Measurements from ENCODE around the gene BCO1. TPM values are rescaled to one million over a fixed set of nuclear protein-coding genes. Genes with fewer than 3 reads are reported as not detected.

Gene BCO1
- total RNA-seq, 1 donor from 2014 or later: not detected

GRCh38 chr16:81275795-81276194 is 37.3 kb downstream of the BCO1 start:
- H3K4me1 Mint-ChIP-seq: no peaks in the 10 kb centered on the region
- no peaks in the 10 kb centered on the region for H3K36me3 Mint-ChIP-seq (ENCODE audit: low read depth)
- ATAC-seq (ENCODE audit: low read depth) (no peak), DNase-seq (no peak)
- peaks cover 2% of the 10 kb centered on the region for H3K27me3 Mint-ChIP-seq
- no peak for TF ChIP-seq CTCF (IDR thresholded peaks at IDR 0.05)
- intact Hi-C loops (cut with micrococcal nuclease): no loop called here
- POLR2A ChIA-PET: no interaction called here
- CTCF ChIA-PET: no interaction called here
- no peak overlapping the region for H3K4me3 Mint-ChIP-seq
- no peaks in the 10 kb centered on the region for H3K9me3 Mint-ChIP-seq
- H3K27ac Mint-ChIP-seq: no peak overlapping the region

GRCh38 chr16:81276323-81276722 is 37.8 kb downstream of the BCO1 start:
- ATAC-seq (ENCODE audit: low read depth) (no peak), DNase-seq (no peak)
- Mint-ChIP-seq H3K27ac (no peak overlapping the region), H3K4me1 (no peaks in the 10 kb centered on the region), H3K9me3 (no peaks in the 10 kb centered on the region), H3K36me3 (ENCODE audit: low read depth) (no peaks in the 10 kb centered on the region), H3K4me3 (no peak overlapping the region), H3K27me3 (peaks cover 2% of the 10 kb centered on the region)
- intact Hi-C loops (cut with micrococcal nuclease): no loop called here
- ChIA-PET CTCF (no interaction called here), POLR2A (no interaction called here)
- TF ChIP-seq CTCF (IDR thresholded peaks at IDR 0.05): no peak

GRCh38 chr16:81277541-81278080 is 39.1 kb downstream of the BCO1 start:
- no peaks in the 10 kb centered on the region for H3K9me3 Mint-ChIP-seq
- no peak for TF ChIP-seq CTCF (IDR thresholded peaks at IDR 0.05)
- ChIA-PET CTCF (no interaction called here), POLR2A (no interaction called here)
- DNase-seq (no peak), ATAC-seq (ENCODE audit: low read depth) (no peak)
- no peak overlapping the region for H3K27ac Mint-ChIP-seq
- H3K27me3 Mint-ChIP-seq: peaks cover 2% of the 10 kb centered on the region
- no peak overlapping the region for H3K4me3 Mint-ChIP-seq
- H3K36me3 Mint-ChIP-seq (ENCODE audit: low read depth): no peaks in the 10 kb centered on the region
- H3K4me1 Mint-ChIP-seq: no peaks in the 10 kb centered on the region
- intact Hi-C loops (cut with micrococcal nuclease): no loop called here

- ATAC-seq (ENCODE audit: low read depth) (no peak), DNase-seq (no peak)
- ChIA-PET POLR2A (no interaction called here), CTCF (no interaction called here)
- no peaks in the 10 kb centered on the region for H3K4me1 Mint-ChIP-seq
- H3K27ac Mint-ChIP-seq: no peak overlapping the region
- no peak overlapping the region for H3K4me3 Mint-ChIP-seq
- H3K36me3 Mint-ChIP-seq (ENCODE audit: low read depth): no peaks in the 10 kb centered on the region
- no peaks in the 10 kb centered on the region for H3K9me3 Mint-ChIP-seq
- H3K27me3 Mint-ChIP-seq: peaks cover 2% of the 10 kb centered on the region
- no peak for TF ChIP-seq CTCF (IDR thresholded peaks at IDR 0.05)
- intact Hi-C loops (cut with micrococcal nuclease): no loop called here
Observed at GRCh38 chr16:81278526-81278925, 40.0 kb downstream of the BCO1 start.

- intact Hi-C loops (cut with micrococcal nuclease): no loop called here
- CTCF ChIA-PET: no interaction called here
Observed at GRCh38 chr16:81279392-81279791, 40.9 kb downstream of the BCO1 start.

More at GRCh38 chr16:81279392-81279791, 40.9 kb downstream of the BCO1 start:
- Mint-ChIP-seq H3K27ac (no peak overlapping the region), H3K4me3 (no peak overlapping the region), H3K27me3 (peaks cover 2% of the 10 kb centered on the region), H3K4me1 (no peaks in the 10 kb centered on the region), H3K9me3 (no peaks in the 10 kb centered on the region), H3K36me3 (ENCODE audit: low read depth) (no peaks in the 10 kb centered on the region)
- no peak for ATAC-seq (ENCODE audit: low read depth)
- POLR2A ChIA-PET: no interaction called here
- DNase-seq: no peak
- TF ChIP-seq CTCF (IDR thresholded peaks at IDR 0.05): no peak

Data from activated B cell treated with CpG ODN at 0.5 μM for 24 hours (primary cell).